HG02678 (cell line): ENCODE measurements around the gene CLCN1.

Experiments used
- ATAC-seq: cut with Tn5 transposase; IDR thresholded peaks from one replicate; pipeline ENCODE4 v1.9.1; 2021; ENCODE audit warnings: mild to moderate bottlenecking, moderate library complexity; ENCODE audit not compliant: unreplicated experiment

Gene CLCN1

GRCh38 chr7:143292876-143293275, 23.0 kb upstream of the CLCN1 start:
- ATAC-seq, result no peak

GRCh38 chr7:143295870-143296269, 20.0 kb upstream of the CLCN1 start:
- no peak for ATAC-seq

GRCh38 chr7:143296686-143297085, 19.2 kb upstream of the CLCN1 start:
- ATAC-seq, result no peak

- no peak for ATAC-seq
These were observed 16.6 kb upstream of the CLCN1 start for GRCh38 chr7:143299346-143299745.

GRCh38 chr7:143299840-143300239, 16.1 kb upstream of the CLCN1 start:
- ATAC-seq, result no peak

GRCh38 chr7:143300959-143301935, 14.7 kb upstream of the CLCN1 start:
- no peak for ATAC-seq

- ATAC-seq, result no peak
These were observed 12.2 kb upstream of the CLCN1 start for GRCh38 chr7:143303733-143304132.

GRCh38 chr7:143304938-143305337, 11.0 kb upstream of the CLCN1 start:
- ATAC-seq, result no peak

GRCh38 chr7:143305423-143306070, 10.4 kb upstream of the CLCN1 start:
- no peak for ATAC-seq

- no peak for ATAC-seq
These were observed 7.3 kb upstream of the CLCN1 start for GRCh38 chr7:143308632-143309031.

- ATAC-seq, result no peak
These were observed 1.8 kb upstream of the CLCN1 start for GRCh38 chr7:143314127-143314526.

- no peak for ATAC-seq
These were observed 581 bp downstream of the CLCN1 start for GRCh38 chr7:143316492-143316891.

GRCh38 chr7:143318661-143319060, 2.8 kb downstream of the CLCN1 start:
- ATAC-seq, result no peak

GRCh38 chr7:143320620-143321019, 4.7 kb downstream of the CLCN1 start:
- ATAC-seq, result no peak

- no peak for ATAC-seq
These were observed 5.3 kb downstream of the CLCN1 start for GRCh38 chr7:143321242-143321641.

GRCh38 chr7:143321734-143322133, 5.8 kb downstream of the CLCN1 start:
- no peak for ATAC-seq

- no peak for ATAC-seq
These were observed 7.1 kb downstream of the CLCN1 start for GRCh38 chr7:143322760-143323633.

GRCh38 chr7:143323653-143324052, 7.7 kb downstream of the CLCN1 start:
- ATAC-seq, result no peak

GRCh38 chr7:143325240-143325639, 9.3 kb downstream of the CLCN1 start:
- peak; percentile 69 for ATAC-seq

GRCh38 chr7:143327903-143328302, 12.0 kb downstream of the CLCN1 start:
- no peak for ATAC-seq
